Small intestine (tissue), 7 donors: Measurements from ENCODE around the gene NANP. TPM values are rescaled to one million over a fixed set of nuclear protein-coding genes. Genes with fewer than 3 reads are reported as not detected.
"Not testable (repeated sequence)": the region's sequence is repeated elsewhere in the genome, so short reads cannot be mapped to it uniquely, and the experiment has no call there.

Experiments
- DNase-seq, 2 donors: peaks; one replicate each; pipeline versions ENCODE4 v3.0.0 to v3.0.0-alpha.2; 2013
- FAIRE-seq: peaks from 2 replicates; lab custom pipeline; 2012; peaks lifted over from hg19 to GRCh38; lab: Jason Lieb, UNC
- H3K27ac ChIP-seq, 3 donors: one replicate each; pipeline ENCODE4 v1.5.1; 2013; ENCODE audit warnings: low read length in 2 of 3, mild to moderate bottlenecking in 2 of 3, control low read depth in 1 of 3, inconsistent platforms in 1 of 3, low read depth in 1 of 3, moderate library complexity in 1 of 3
- H3K27me3 ChIP-seq, 3 donors: one replicate each; pipeline ENCODE4 v1.6.1; 2013; ENCODE audit warnings: low read length in 3 of 3, inconsistent platforms in 1 of 3; ENCODE audit not compliant: control insufficient read depth in 3 of 3, insufficient read depth in 3 of 3
- H3K36me3 ChIP-seq, 3 donors: one replicate each; pipeline ENCODE4 v1.6.1; 2013; ENCODE audit warnings: low read length in 3 of 3, inconsistent platforms in 1 of 3, low read depth in 1 of 3, mild to moderate bottlenecking in 1 of 3, moderate library complexity in 1 of 3; ENCODE audit not compliant: control insufficient read depth in 3 of 3, insufficient read depth in 2 of 3
- H3K4me1 ChIP-seq, 3 donors: one replicate each; pipeline ENCODE4 v1.6.1; 2013; ENCODE audit warnings: low read length in 2 of 3, inconsistent platforms in 1 of 3, low read depth in 1 of 3, mild to moderate bottlenecking in 1 of 3, moderate library complexity in 1 of 3; ENCODE audit not compliant: control insufficient read depth in 3 of 3, insufficient read depth in 2 of 3
- H3K4me3 ChIP-seq, 3 donors: one replicate each; pipeline ENCODE4 v1.5.1; 2013; ENCODE audit warnings: low read length in 3 of 3, control low read depth in 1 of 3, inconsistent platforms in 1 of 3, low read depth in 1 of 3, mild to moderate bottlenecking in 1 of 3, moderate library complexity in 1 of 3
- H3K9me3 ChIP-seq, 2 donors: one replicate each; pipeline ENCODE4 v1.6.1; 2013; ENCODE audit warnings: low read depth in 1 of 2, low read length in 1 of 2; ENCODE audit not compliant: control insufficient read depth in 2 of 2, insufficient read depth in 1 of 2
- WGBS, 3 donors: extraction: QIAGEN DNeasy Blood & Tissue Kit; methylation state at CpG; one replicate each; pipeline ENCODE4 v1.1.7; 2013; 5-methylcytosine and 5-hydroxymethylcytosine counted together
- polyA plus RNA-seq, 4 donors: library from polyadenylated mRNA; stranded (reverse) in 3 of 4; unstranded in 1 of 4; fragments of 200-250 nt in 3 of 4; fragments of 120-200 nt in 1 of 4; gene quantifications; one replicate each; pipeline versions ENCODE4 v1.2.1 to v1.2.3, GENCODE V29; 2013
- donor health status: healthy with polysubstance abuse.
- donor health status: control.
- donor health status: control.
- donor health status: Bipolar disorder and iron deficiency.
- donor health status: healthy.

NANP gene
- polyA plus RNA-seq, 4 donors, result 1.6 to 5.1 (median 2.7) TPM

DNA sequence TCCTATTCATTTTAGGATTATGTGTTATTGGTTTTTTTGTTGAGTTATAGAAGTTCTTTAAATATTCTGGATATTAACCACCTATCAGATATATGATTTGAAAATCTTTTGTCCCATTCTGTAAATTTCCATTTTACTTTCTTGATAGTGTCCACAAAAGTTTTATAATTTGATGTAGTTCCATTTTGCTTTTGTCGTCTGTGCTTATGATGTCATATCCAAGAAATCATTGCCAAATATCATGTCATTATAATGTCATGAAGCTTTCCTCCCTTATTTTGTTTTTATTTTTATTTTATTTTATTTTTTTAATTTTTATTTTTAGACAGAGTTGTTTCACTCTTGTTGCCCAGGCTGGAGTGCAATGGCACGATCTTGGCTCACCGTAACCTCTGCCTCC lies 21.0 kb upstream of the NANP start:
- no peaks in the 10 kb centered on the region for H3K27me3 ChIP-seq
- no peaks in the 10 kb centered on the region for H3K9me3 ChIP-seq
- H3K27ac ChIP-seq, result no peak overlapping the region
- H3K36me3 ChIP-seq, result no peaks in the 10 kb centered on the region
- peak; percentile 65 for FAIRE-seq
- 81 to 98% (median 96%) methylated on average over 3 of the region's 3 CpGs for WGBS, 3 donors
- H3K4me3 ChIP-seq, result no peak overlapping the region
- no peaks in the 10 kb centered on the region for H3K4me1 ChIP-seq
- no peak for DNase-seq

GRCh38 chr20:25643716-25644115 lies 19.9 kb upstream of the NANP start:
- H3K9me3 ChIP-seq, result no peaks in the 10 kb centered on the region
- H3K27ac ChIP-seq, result no peak overlapping the region
- no peak overlapping the region for H3K4me3 ChIP-seq
- no peak for DNase-seq
- H3K27me3 ChIP-seq, result no peaks in the 10 kb centered on the region
- H3K4me1 ChIP-seq, result no peaks in the 10 kb centered on the region
- FAIRE-seq, result no peak
- H3K36me3 ChIP-seq, result no peaks in the 10 kb centered on the region

DNA sequence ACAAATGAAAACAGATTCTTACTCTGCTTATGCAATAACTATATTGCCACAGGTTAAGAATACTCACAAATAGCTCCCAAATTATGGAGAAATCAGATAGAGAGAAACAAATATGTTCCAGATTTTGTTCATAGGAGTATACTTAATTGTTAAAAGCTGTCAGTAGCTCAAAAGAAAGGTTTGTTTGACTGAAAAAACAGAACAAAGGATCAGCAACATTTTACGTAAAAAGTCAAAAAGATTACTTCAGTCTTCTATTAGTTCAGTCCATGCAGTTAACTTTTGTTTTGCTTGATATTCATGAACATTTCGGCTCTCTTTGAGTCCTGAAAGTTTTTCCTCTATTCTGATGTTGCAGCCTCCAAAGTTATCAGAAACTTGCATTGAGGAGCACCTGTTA lies 13.4 kb upstream of the NANP start:
- Histone ChIP-seq H3K4me1 (no peaks in the 10 kb centered on the region), H3K36me3 (peaks cover 0 to 2% (median 0%) of the 10 kb centered on the region in 3 donors), H3K27me3 (no peaks in the 10 kb centered on the region), H3K9me3 (no peaks in the 10 kb centered on the region), H3K4me3 (no peak overlapping the region), H3K27ac (no peak overlapping the region)
- FAIRE-seq (no peak), DNase-seq (no peak)
- WGBS, 3 donors, result 94 to 97% (median 96%) methylated on average over 2 of the region's 2 CpGs

GRCh38 chr20:25632940-25633790 lies 9.4 kb upstream of the NANP start:
- H3K27ac ChIP-seq, result no peak overlapping the region
- peaks cover 0 to 2% (median 0%) of the 10 kb centered on the region in 3 donors for H3K36me3 ChIP-seq
- no peaks in the 10 kb centered on the region for H3K27me3 ChIP-seq
- DNase-seq, result no peak
- 73 to 84% (median 78%) methylated on average over 5 of the region's 5 CpGs for WGBS, 3 donors
- H3K9me3 ChIP-seq, result no peaks in the 10 kb centered on the region
- H3K4me1 ChIP-seq, result no peaks in the 10 kb centered on the region
- FAIRE-seq, result no peak
- H3K4me3 ChIP-seq, result no peak overlapping the region

GRCh38 chr20:25630615-25631014 lies 6.8 kb upstream of the NANP start:
- H3K27me3 ChIP-seq, H3K27ac ChIP-seq, H3K36me3 ChIP-seq, DNase-seq, H3K9me3 ChIP-seq, FAIRE-seq, H3K4me3 ChIP-seq, H3K4me1 ChIP-seq: not testable (repeated sequence)
- WGBS, 3 donors, result 95 to 96% (median 96%) methylated on average over 2 of the region's 2 CpGs

DNA sequence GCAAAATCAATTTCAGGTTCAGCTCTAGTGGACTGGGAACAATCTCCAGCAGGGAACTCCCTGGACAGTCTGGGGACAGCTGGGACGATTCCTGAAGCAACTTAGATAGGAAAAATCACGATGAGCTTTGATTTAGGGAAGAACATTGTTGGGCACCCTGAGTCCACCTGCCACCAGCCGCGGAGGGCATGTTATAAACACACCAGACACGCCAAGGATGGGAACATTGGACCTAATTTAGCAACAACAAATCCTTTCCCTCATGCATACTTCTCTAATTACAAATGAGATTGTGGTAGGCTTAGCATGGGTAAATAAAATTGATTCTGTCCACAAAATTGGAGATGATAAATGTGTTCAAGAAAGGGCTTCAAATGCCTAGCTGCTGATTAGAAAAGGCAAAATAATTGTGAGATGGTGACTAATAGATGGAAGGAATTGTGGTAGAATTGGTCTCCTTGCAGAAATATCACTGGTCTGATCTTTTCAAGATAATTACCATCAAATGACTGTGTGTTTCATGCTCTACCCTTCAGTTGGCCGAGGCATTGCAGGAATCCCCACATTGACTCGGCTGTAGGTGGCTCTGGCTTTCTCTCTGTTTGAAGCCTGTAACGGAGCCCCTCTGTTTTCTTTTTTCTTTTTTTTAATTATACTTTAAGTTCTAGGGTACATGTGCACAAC lies 6.1 kb upstream of the NANP start:
- WGBS, 3 donors, result 79 to 83% (median 83%) methylated on average over 8 of the region's 8 CpGs
- H3K36me3 ChIP-seq, result peaks cover 0 to 2% (median 0%) of the 10 kb centered on the region in 3 donors
- H3K27me3 ChIP-seq, result no peaks in the 10 kb centered on the region
- no peaks in the 10 kb centered on the region for H3K9me3 ChIP-seq
- H3K27ac ChIP-seq, result no peak overlapping the region
- no peaks in the 10 kb centered on the region for H3K4me1 ChIP-seq
- DNase-seq (no peak), FAIRE-seq (no peak)
- no peak overlapping the region for H3K4me3 ChIP-seq

GRCh38 chr20:25626779-25627178 lies 3.0 kb upstream of the NANP start:
- 83 to 93% (median 84%) methylated on average over 9 of the region's 9 CpGs for WGBS, 3 donors
- H3K9me3 ChIP-seq, result no peaks in the 10 kb centered on the region

DNA sequence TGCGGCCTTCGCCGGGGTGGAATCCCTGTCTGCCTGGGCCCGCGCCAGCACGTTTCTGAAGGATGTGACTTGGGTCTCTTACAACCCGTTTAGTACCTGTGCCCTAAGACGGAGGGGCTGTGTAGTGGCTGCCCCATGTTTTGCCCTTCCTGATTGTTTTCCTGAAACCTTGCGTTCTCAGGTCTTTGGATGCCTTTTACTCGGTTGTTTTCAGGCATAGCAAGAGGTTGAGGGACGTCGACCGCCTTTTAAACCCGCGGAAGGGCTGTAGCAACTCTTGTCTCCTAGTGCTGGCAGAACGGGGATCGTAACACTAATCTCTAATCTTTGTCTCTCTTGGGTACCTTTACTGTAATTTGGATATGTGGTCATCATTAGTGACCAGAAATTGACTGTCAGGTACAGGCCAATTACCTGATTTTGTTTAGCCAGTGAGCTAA lies 706 bp upstream of the NANP start:
- DNase-seq (no peak), FAIRE-seq (no peak)
- Histone ChIP-seq H3K27ac (peak overlapping the region; percentile 83 to 97 (median 97)), H3K4me3 (peak overlapping the region; percentile 68 to 86 (median 72)), H3K27me3 (no peaks in the 10 kb centered on the region), H3K36me3 (peaks cover 0 to 2% (median 0%) of the 10 kb centered on the region in 3 donors), H3K9me3 (no peaks in the 10 kb centered on the region), H3K4me1 (peaks cover 3 to 5% (median 4%) of the 10 kb centered on the region in 3 donors)
- WGBS, 3 donors, result 39 to 42% (median 40%) methylated on average over 17 of the region's 17 CpGs

More at GRCh38 chr20:25626779-25627178, 3.0 kb upstream of the NANP start:
- Histone ChIP-seq H3K27ac (no peak overlapping the region), H3K27me3 (no peaks in the 10 kb centered on the region), H3K4me3 (no peak overlapping the region), H3K36me3 (no peaks in the 10 kb centered on the region), H3K4me1 (peaks cover 3 to 5% (median 4%) of the 10 kb centered on the region in 3 donors)
- DNase-seq, result no peak
- FAIRE-seq, result no peak
